GM20000 (cell line): ENCODE measurements around the gene LBHD1.

Experiments used
- DNase-seq: peaks from one replicate; pipeline ENCODE4 v3.0.0; 2012; ENCODE audit warnings: low spot score
- CTCF ChIP-seq: IDR thresholded peaks from 2 replicates; pipeline ENCODE4 v1.5.1; 2012; ENCODE audit warnings: mild to moderate bottlenecking, control low read depth; ENCODE audit errors: extremely low read depth, missing control alignments

LBHD1 gene

GRCh38 chr11:62615521-62615920 is 56.5 kb downstream of the LBHD1 start:
- no peak for TF ChIP-seq CTCF
- DNase-seq = no peak

- DNase-seq = no peak
- no peak for TF ChIP-seq CTCF
These were observed 57.8 kb downstream of the LBHD1 start for GRCh38 chr11:62614275-62614674.

GRCh38 chr11:62613291-62613778 is 58.7 kb downstream of the LBHD1 start:
- no peak for DNase-seq
- TF ChIP-seq CTCF = no peak
